GM21529 (cell line): ENCODE measurements around the gene FAM53B.

Experiments used
- ATAC-seq: cut with Tn5 transposase; IDR thresholded peaks from one replicate; pipeline ENCODE4 v1.9.1; 2021; ENCODE audit not compliant: unreplicated experiment

FAM53B gene

DNA sequence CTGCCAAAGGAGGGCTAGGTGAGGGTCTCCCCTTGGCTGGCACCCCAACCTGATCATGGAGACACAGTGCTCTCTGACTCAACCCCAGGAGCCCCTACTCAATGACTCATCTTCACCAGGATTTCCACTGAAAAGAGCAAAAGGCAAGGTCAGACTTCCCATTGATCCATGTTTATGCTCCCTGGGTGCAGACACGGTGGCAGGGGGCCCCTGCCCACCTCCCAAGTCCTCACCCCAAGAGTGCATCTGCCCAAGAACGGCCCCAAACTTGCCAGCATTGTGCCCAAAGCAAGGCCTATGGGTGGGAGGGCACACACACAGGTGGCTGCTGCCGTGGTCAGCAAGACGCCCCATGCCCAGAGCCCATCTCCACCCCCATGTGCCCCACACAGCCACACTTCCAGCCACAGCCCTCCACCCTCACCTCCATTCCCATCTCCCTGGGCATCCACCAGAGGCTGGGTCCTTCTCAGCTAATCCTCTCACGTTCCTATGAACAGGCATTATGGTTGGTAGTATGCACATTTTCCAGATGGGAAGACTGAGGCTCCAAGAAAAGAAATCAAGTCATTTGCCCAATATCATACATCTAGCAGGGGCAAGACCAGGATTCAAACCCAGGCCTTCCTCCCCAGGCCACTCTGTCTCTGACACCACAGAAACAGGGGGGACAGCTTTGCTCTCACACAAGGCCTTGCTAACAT is 31.3 kb downstream of the FAM53B start:
- no peak for ATAC-seq

- ATAC-seq: no peak
Observed at GRCh38 chr10:124711145-124711544, 33.0 kb downstream of the FAM53B start.

- no peak for ATAC-seq
Observed at GRCh38 chr10:124710266-124710881, 33.8 kb downstream of the FAM53B start.

DNA sequence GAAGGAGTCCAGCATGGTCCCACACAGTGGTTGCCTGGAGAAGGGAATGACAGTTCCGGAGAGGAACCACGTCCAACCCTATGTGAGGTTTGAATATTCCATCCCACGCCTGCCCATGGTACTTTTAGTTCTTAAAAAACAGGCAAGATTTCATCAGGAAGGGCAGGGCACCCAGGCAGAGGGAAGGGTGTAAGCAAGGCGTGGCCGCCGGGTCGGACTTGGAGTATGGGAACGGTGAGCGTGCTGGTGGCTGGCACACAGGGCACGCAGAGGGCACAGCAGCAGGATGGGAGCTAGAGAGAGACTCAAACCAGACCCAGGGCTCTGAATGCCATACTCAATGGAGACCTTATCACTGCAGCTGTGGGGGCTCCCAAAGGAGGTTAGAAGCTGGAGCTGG is 34.3 kb downstream of the FAM53B start:
- no peak for ATAC-seq

GRCh38 chr10:124708922-124709520 is 35.2 kb downstream of the FAM53B start:
- ATAC-seq: no peak

DNA sequence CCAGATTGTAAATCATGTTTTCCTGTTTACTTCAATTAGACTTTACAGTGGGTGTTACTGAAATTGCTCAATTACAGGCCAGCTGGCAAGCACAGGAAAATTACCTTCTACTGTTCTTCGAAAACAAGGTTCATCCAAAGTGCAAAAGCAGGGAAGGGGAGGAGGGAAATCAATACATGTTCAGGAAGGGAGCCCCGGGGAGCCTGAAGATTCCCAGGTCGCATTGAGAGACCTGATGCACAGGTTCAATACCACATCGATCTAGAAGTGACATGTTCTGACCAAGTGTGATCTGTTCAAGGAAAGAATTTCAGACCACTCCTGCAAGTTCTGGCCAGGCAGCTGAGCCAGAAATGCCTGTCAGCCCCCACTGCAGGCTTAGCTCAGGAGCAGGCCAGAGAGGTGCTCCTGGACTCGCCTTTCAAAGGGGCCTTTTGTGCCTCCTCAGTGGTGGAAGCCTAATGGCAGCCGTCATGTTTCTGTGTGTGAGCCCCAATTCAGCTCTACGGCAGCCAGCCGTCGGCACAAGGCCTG is 35.9 kb downstream of the FAM53B start:
- ATAC-seq: no peak

DNA sequence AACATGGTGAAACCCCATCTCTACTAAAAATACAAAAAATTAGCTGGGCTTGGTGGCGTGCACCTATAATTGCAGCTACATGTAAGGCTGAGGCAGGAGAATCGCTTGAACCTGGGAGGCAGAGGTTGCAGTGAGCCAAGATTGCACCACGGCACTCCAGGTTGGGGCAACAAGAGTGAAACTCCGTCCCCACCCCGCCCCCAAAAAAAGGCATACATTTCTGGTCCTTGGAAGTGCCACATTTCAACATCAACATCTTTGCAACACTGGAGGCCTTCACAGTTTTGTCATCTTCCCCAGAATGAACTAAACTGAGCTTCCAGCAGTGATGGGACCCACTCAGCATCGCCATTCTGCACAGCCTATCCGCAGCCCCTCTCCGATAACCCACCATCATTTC is 36.6 kb downstream of the FAM53B start:
- no peak for ATAC-seq

DNA sequence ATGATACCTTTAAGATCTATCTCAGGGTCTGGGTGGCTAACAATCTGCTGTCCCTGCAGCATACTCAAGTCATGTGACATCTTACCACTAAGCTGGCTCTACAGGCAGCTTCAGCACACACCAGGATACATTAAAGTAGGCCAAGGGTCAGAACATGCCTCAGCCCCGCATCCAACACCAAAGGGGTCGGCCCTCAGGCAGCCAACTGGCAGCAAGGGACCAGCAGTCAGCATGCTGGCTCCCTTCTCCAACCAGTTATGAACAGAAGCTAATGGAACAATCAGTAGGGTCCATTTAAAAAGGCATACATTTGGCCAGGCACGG is 37.1 kb downstream of the FAM53B start:
- ATAC-seq: no peak

DNA sequence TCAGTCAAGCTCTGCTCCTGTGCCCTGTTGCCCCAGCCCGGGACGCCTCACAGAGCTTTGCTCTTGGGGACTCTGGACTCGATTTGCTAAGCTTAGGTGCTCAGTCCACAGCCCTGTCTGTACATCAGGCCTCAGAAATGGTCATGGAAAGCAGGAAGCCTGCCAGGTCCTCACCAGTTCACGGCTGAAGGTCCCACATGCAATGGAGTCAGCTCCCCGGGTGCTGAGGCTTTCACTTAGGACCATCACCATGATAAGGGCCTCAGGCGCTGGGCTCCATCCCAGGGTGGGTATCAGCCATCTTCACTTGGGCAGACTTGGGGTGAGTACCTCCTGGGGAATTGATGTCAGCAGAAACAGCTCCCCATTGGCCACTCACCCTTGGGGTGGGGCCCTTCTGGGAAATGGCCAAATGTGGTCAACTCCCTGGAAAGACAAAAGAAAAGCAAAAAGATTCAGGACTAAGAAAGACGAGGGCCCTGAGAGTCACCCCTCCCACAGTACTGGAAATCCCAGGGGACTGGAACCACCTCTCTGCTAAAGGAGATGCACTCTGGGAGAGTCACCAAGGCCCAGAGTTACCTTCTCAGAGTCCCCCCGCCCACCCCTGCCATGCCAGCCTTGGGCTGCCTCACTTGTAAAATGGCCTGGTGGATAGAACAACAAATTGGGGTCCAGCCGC is 37.6 kb downstream of the FAM53B start:
- ATAC-seq: no peak

DNA sequence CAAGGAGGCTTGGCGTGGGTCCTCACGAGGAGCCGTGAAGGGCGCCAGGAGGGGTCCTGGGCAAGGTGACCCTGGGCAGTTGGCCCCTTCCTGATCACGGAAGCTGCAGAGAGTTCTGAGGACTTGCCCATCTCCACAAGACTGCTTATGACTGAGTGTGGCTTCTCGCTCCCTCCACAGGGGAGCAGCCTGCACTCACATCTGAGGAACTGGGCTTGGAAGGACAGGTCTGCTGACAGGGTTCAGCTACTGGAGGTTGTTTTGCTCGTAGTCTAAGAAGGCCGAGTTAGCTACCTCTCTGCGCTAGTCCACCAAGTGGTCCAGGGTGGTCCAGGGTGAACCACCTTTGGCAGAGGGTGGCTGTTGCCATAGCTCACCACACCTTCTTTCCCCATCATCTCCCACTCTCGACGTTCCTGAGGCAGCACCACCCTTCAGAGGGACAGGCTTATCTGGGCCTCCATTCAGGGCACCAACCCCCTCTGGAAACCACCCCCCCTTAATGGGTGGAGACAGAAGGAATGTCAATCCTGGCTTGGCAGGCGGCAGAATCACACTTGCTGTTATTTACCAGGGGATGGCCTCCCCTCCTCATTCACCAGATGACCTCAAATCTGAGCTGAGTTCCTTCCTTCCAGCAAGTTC is 38.2 kb downstream of the FAM53B start:
- no peak for ATAC-seq

DNA sequence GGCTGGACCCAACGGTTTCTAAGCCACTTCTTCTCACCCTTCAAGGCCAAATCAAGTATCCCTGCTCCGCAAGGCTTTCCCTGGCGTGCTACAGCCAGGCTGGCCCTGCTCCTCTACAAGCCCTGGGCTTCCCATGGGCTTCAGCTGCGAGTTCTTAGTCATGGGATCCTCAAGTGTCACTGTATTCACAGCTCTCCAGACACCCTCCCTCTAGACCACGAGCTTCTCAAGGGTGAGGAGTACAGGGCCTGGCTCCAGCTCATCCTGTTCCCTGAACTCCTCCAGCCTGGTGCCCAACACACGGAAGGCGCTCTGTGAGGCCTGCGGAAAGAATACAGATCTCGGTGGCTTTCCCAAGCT is 38.8 kb downstream of the FAM53B start:
- ATAC-seq: no peak

DNA sequence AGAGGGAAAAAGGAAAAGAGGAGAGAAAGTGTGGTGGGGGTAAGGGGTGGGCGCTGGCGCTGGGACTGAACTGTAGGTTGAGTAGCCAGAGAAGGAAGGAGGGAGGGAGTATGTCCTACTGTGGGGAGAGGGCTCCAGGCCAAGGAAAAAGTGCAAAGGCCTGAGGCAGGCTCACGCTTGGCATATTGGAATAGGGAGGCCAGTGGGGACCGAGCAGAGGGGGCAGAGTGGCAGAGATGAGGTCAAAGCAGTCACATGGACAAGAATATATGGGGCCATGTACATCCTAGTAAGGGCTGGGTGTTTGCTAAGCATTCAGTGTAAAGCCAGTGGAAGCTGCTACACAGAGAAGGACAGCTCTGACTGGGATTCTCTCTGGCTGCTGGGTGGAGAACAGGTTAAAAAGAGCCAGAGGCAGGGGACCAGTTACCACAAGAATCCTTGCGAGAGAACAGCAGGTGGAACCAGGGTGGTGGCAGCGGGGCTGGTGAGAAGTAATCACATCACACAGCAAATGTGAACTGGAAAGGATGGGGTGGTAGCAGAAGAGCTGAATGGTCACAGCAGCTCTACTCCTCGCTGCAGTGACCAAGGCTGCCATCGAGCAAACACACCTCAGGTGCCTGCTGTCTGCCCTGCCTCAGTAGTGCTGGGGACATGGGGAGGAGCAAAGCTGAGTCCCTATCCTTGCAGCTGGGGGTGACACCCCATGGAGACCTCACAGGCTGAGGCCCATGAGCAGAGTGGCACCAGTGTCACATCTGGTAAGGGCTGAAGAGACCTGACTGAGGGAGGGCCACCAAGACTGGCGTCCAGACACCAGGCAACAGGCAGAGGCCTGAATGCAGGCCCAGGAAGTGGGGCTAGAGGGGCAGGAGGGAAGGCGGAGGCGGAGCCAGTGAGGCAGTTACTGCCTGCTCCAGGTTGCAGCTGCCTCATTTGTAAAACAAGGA is 39.5 kb downstream of the FAM53B start:
- ATAC-seq: no peak

- ATAC-seq: no peak
Observed at GRCh38 chr10:124703778-124704427, 40.3 kb downstream of the FAM53B start.

DNA sequence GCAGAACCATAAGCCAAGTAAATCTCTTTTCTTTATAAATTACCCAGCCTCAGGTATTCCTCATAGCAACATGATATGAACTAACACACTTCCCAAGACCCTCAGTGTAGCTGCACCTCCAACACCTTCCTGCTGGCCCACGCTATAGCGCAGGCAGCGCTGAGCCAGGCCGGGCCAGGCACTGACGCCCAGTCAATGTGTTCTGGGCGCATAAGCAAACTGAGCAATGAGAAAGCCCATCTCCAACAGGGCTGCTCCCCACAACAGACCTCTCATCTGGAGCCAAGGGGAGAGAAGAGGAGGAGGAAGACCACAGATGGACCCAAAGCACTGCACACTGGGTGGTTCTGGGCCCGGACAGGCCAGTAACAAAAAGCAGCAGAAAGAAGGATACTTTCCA is 40.8 kb downstream of the FAM53B start:
- ATAC-seq: no peak

GRCh38 chr10:124701881-124702656 is 42.1 kb downstream of the FAM53B start:
- no peak for ATAC-seq

DNA sequence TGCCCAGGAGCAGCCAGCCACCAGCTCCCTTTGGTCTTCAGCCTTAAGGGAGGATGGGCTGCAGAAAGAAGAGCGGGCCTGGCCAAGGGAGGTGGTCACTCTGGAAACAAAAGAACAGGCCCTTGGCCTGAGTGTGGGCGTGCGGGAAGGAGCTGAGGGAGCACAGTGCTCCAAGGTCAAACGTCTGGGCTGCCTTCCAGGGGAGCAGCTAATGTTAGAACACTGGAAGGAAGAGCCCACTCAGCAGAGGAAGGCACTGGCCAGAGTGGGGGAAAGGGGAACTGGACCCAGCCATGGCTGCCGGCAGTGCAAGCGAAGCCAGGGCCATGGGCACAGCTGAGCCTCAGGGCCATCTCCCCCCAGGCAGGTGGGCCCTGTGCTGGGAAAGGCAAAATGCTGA is 42.7 kb downstream of the FAM53B start:
- ATAC-seq: no peak

DNA sequence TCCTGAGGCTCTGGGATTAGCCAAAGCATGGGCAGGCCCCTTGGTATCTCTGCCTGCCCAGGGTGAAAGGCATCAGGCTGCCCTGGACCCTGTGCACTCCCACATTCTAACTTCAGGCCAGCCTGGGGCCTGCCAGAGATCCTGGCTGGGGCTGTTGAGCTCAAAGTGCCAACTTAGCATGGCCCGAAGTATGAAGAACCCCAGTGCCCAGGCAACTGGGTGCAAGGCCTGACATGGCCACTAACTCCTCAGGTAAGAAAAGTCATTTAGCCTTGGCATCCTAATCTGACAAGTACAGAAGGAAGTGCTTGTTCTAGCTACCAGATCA is 43.2 kb downstream of the FAM53B start:
- no peak for ATAC-seq

DNA sequence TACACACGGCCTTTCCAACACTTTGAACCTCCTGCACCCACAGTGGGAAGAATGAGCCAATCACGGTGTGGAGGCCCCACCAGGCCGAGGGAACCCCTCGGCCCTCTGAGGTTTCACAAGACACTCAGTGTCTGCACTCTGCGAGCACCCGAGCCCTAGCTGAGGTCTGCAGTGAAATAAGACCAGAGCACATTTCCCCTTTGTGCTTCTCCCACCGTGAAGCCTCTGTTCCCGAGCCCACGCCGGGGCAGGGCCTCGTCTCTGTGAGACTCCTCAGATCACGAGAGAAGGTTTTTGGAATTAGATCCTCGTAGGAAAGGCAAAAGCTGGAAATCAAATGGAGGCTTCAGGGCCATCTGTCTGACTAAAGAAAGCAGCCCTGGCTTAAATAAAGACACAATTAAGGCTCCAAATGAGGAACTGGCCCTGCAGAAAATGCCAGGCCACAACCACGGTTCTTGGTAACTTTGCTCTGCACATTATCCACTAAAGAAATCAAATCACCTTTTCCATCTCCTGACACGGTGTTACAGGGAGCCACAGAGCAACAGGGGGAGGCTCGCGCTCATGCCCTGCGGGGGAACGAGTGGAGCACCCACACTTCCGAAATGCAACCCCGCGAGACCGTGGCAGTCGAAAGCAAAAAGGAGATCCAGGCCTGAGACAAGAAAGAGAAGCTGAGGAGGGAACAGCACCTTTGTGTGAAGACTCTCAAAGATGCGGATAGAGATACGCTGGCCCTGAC is 43.7 kb downstream of the FAM53B start:
- no peak for ATAC-seq
